ENCODE results near the gene CNTNAP4. TPM values are rescaled to one million over a fixed set of nuclear protein-coding genes. Genes with fewer than 3 reads are reported as not detected.

CNTNAP4 gene
- total RNA-seq: 5.4 TPM

DNA sequence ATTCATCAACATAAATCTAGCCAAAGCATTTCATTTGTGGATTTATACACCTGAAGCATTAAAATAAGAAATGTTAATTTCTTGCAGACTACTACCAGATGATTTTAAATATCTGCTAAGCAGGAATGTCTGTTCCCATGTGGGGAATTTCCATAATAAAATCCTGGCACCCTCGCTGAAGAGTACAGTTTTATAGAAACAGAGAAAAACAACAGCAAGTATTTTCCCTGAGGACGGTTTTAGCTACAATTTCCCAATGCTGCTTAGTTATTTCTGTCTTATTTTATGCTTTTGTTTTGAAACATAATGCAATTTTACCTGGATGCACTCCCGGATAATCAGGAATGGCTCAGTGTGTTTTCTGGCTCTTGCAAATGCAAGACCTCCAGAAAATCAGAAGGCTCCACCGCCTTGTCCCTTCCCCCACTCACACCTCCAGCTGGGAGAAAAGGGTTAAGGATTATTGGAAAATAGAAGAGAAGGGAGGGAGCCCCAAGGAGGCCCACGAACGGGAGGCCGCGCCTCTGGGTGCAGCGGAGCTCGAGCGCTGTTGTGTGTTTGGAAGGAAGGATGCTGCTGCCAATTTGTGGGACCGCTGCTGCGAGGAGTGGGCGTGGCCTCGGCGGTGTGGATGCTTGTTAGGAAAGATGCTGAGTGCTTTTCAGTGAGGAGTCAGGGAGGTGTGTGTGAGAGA, at the start of gene CNTNAP4:
CNTNAP4 (plus strand) TSS at position 657 of the 694 bp plus-strand sequence. CDS start 262 bp downstream, outside the sequence.
- peak; percentile 66 for DNase-seq

DNA sequence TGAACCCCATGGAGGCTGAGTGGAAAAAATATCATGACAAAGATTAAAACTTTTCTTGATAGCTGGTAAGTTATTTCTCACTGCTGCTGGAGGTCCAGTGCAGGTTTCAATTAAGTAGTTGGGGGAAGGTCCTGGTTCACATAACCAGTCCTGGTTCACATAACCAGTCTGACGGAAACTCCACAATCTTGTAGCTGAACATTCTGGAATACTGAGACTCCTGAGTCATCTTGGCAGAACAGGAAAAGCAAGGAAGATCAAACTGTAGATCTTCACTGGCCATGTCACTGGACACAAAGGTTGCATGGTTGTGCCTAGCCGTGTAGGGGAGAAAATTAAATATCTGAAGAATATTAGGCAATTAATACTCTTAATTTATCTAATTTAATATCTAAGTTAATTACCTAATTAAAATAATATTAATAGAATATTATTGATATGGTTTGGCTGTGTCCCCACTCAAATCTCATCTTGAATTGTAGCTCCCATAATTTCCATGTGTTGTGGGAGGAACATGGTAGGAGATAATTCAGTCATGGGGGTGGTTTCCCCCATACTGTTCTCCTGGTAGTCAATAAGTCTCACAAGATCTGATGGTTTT, 48.6 kb upstream of the CNTNAP4 start:
- no peak for DNase-seq

DNA sequence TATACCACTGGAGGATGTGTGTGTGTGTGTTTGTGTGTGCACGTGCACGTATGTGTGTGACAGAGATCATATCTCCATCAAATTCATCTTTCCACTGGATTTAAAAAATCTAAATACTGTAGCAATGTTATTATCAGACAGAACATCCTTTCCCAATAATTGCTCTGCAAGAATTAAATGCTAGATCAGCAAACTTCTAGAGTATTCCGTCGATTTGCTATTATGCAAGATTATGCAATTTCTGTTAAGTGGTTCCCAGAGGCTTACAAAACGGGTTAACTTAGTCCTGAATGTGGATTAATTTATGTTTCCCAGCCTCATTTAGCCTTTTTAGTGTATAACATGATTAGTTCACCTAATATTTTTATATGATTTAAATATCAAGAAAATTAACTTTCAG, 44.5 kb upstream of the CNTNAP4 start:
- DNase-seq: no peak

DNA sequence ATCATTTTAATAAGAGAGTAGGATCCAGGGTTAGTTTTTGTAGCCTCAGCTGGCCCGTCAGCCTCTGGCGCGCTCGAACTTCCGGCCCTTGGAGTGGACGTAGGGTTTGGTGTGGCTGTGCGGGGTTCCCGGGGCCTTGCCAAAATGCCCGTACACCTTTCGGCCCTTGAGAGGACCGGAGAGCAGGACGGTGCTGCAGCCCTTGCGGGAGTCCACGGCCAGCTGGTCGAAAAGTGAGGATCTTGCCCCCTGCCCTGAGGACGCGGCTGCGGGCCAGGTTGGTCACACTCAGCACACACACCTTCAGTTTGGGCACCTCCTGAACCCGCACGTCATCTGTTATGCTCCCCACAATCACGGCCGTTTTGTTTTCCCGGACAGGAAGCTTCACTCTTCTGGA, 42.2 kb upstream of the CNTNAP4 start:
- DNase-seq: no peak

DNA sequence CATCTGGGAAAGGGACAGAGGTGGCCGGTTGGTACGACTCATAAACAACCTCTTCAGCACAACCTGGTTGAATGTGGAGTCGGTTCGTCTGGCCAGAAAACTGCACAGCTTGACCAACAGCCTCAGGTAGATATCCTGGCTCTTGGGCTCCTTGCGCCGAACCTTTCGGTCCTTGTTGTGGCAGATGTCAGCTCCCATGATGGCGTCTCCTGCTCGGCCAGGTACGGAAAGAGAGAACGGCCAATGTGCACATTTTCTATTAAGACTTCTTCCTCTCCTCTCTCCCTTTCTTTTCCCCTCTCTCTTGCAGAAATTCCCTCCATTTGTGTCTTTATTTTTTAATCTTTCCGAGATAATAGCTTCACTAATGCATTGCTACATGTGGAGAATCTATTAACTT, 41.8 kb upstream of the CNTNAP4 start:
- DNase-seq: no peak

DNA sequence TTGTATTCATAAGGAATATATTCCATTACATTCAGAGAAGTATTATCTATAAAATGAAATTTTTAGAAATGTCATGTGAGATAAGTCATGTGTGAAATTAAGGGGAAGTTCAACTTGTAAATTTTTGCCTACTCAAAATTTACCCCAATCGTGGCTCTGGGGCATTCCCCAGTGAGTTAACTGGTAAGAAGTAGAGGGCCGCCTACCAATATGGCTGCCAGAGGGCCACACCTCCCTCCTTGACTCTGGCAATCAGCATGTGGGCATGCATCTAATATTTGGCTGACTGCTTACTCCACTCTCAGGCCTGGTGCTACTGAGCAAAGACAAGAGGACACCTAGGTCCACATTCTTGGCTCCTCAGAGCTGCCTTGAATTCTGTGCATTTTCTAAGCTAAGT, 39.7 kb upstream of the CNTNAP4 start:
- no peak for DNase-seq

DNA sequence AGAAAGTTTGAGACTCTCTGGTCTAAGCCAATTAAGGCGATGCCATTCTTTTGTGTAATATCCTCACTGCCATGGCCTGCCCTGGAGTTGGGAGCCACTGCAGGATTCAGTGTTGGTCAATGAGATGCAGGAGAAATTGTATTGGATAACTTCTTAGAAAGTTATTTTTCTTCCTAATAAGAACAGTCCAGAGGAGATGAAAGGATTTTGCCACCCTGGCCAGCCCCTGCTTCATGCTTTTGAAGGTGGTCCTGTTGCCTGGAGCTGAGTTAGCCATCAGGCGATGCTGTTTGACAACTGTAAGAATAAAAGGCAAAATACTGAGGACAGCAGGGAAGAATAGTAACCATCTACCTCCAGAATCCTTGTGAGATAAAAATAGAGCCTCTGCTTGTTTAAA, 35.4 kb upstream of the CNTNAP4 start:
- DNase-seq: no peak

DNA sequence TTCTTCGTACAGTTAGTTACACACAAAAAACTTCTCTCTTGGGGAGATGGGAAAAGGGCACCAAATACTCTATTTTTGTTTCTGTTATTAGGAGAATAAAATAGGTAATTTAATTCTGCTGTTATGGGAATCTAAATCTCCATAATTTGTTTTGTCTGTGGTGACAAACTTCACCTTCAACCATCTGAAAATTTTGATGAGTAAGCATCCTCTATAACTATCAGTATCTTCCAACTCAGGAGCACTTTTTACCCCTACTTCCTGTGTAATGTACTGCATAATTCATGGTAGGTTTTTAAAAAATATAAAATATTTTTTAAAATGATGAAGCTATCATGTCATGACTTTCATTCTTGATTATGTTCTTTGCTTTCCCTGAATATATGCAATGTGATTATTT, 33.6 kb upstream of the CNTNAP4 start:
- DNase-seq: no peak

DNA sequence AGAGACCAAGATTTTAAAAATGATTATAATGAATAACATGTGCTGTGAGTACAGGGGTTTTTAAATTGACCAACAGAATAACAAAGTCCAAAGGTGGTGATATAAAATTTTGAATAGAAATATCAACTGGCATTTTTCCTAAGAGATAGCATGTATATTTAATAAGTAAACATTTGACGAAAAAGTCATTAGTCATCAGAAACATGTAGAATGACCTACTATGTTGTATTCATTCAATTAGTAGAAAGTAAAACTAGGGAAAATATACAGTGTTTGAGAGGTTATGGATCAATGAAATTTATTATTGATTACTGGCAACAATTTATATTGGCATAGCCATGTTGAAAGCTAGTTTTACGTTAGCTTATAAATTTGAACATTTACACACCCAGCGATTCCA, 30.6 kb upstream of the CNTNAP4 start:
- no peak for DNase-seq

DNA sequence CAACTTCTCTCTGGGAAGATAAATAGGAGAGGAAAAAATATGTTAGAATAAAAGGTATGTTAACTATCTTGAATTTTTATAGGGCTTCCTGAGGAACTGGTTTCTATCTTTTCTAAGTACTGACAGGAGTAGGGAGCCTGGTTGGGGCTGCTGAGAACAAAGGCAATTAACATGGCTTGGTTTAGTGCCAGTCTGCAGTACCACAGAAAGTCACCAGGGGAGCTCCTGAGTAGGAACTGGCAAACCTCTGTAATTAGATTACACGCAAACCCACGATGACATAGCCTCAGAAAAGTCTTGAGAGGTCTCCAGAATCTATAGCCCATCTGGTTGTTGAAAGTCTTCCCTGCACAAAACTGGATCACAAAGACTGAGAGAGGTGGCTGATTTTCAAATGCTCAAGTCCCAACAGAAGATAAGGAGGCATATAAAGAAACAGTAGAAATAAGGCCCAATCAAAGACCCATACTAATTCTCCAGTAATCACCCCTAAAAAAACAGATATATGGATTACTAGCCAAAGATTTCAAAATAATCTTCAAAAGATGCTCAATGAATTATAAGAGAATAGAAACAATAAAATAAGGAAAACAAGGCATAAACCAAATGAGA, 11.7 kb upstream of the CNTNAP4 start:
- DNase-seq: no peak

DNA sequence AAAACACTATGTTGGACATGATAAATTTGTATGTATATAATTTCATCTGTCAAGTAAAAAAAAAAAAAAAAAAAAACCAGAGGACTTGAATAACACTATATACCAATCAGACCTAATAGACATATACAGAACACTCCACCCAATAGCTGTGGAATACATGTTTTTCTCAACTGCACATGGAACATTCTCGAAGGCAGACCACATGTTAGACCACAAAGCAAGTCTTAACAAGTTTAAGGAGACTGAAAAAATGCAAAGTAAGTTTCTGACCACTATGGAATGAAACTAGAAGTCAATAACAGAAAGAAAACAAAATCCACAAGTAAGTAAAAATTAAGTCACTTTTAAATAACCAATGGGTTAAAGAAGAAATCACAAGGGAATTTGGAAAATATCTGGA, 8.4 kb upstream of the CNTNAP4 start:
- DNase-seq: no peak

DNA sequence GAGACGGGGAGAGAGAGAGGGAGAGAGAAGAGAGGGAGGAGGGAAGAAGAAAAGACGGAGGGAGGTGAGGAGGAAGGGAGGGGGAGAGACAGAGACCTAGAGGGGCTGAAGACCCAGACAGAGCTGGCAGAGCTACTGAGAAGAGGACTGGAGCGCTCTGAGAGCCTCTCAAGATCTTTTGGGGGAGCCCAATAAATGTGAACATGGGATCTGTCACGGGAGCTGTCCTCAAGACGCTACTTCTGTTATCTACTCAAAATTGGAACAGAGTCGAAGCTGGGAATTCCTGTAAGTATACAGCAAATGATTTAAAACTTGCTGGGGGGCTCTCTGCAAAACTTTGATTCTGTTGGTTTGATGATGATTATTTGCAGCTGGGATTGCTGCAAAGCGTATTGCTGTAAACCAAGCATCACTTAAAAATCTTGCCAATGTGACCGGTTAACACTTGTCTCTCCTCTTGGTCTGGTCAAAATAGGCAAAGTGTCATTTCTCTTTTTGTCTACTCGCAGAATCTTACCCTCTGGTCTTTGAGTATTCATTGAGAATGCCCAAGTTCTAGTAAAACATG, 344 bp downstream of the CNTNAP4 start:
- peak; percentile 20 for DNase-seq

DNA sequence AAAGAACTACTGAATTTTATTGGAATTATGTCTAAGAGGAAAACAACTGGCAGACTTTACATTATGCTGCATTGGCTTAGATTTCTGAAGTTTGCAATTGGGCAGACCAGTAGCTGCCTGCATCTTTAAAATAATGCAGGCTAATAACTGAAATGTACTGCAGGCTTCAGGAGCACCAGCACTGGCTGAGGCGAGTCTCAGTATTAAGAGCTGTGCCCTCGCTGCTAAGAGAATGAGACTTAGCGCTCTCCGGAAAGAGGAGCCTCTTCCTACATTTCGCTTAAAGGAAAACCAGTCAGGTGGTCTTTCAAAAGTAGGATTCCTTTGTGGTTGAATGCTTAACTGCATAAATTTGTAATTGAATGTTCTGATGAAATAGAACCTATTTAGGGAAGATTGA, 885 bp downstream of the CNTNAP4 start:
- peak; percentile 1 for DNase-seq

DNA sequence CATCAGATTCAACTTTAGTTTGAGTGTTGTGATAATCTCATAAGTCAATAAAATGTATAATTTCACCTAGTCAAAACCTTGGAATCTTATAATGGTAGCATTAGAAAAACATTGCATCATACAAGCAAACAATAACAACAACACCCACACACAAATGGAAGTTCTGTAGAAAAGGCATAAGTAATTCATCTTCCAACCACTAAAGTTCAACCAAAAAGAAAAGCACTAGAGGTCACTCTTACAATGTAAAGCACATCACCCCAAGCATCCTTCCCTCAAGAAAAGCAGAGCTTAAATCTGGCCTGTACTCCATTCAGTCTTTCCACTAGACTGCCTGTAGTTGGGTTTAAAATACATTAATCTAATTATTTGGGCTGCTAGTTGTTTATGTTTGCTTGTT, 1.8 kb downstream of the CNTNAP4 start:
- DNase-seq: peak; percentile 28

DNA sequence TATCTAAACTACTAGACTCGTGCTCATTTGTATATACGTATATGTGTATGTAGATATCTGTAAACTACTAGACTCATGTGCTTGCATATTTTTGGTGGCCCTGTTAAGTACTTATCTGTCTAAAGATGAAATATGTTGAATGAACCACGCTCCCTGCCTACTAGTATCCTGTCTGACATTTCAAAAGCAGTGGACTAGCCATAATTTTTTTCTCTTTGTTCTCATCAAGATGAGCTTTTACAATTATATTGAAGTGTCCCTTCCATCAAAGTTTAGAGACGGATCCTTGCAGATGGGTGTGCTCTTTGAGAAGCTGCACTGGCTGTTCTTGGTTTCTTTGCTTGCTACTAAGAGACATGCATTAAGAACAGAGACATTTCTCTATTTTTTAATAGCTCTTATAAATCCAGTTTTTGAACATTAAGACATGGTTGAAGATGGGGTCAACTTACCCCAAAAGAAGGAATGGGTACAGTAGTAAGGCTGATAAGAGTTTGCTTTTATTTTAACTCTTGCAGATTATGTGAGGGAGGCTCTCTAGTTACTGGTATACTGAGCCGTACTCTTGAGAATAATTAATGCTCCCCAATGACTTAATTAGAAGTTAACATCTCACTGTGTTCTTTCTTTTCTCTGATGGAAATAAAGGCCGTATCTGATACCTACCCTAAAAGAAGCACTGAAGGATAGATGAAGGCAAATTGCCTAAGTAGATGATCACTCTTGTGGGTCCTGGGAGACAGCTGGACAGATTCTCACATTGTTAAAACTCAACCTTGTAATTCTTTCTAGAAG, 3.4 kb downstream of the CNTNAP4 start:
- DNase-seq: no peak

DNA sequence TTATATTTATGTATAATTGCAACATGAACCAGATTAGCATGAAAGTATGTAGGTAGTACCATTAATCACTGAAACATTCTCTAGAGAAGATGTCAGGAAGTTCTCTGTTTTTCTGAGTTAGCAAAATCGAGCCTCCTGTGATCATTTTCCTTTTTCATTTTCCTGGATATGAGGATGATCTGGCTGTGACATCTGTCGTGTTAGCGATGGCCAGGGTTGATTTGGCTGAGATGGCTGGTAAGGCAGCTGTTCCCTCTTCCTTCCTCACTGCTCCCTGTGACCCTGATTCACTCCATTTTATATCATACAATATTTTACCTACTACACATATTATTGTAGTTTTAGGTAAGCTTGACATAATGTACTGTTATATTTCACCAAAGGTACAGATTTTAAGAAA, 10.3 kb downstream of the CNTNAP4 start:
- no peak for DNase-seq

DNA sequence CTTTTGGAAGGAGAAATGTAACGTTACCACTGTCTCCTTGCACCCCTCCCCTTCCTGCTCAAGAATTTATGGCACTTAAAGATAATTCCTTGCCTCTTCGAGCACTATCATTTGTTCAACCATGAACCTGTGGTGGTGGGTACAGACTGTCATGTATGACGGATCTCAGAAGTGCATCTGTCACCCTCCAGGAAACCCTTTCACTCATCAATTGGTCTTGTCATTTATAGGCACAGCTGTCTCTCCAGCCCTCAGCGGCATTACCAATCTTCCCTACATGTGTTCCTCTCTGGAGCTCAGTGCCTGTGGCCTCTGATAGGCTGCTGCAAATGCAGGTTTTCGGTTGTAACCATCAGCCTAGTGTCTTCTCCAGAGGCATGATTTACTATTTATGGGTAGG, 15.0 kb downstream of the CNTNAP4 start:
- no peak for DNase-seq

DNA sequence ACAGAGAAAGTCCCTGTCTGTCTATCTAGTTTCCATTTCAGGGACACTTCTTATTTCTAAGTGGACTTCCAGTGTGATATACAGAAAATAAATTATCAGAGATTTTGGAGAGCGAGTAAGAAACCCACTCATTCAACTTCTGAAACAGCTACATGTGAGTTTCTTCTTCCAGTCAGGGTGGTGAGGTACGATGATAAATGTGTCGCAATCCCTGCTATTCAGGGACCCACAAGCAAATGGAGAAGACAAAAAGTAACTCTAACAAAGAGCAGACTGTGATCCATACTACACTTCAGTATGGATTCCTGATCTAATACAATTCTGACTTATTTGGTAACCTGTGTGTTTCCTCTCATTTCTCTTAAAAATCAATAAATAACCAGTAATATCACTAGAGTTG, 16.8 kb downstream of the CNTNAP4 start:
- DNase-seq: no peak

DNA sequence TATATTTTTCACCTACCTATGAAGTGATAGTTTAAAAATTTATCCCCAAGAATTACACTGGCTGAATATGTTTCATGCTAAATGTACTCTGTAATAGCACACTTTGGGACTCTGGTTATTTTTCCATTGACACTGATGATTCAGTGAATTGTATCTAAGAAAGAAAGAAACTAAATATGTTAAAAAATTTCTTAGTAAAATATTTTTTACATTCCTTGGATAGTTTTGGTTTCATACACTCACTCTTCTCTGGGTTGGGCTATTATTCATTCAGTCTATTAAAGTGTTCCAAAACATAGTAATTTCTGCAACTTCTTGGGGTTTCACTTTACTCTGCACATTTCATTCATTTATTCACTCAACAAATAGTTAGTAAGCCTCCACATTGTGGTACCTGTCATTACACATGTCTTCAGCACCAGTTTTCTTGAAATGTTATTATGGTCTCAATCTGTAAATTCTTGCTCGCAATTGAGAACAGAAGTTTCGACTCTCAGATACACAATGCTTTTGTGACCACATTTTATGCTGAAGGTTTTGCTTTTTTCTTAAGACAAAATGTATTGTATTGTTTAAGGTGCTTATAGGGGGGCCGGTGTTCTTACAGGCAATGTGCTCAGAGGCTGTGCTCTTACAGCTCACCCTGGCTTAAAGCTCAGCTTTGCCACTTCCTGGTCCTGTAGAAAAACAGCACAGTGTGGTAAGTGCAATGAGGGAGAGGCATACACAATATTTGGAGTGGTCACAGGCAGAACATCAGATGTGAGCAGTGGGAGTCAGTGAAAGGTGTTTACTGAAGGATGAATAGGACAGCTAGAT, 17.4 kb downstream of the CNTNAP4 start:
- DNase-seq: no peak

DNA sequence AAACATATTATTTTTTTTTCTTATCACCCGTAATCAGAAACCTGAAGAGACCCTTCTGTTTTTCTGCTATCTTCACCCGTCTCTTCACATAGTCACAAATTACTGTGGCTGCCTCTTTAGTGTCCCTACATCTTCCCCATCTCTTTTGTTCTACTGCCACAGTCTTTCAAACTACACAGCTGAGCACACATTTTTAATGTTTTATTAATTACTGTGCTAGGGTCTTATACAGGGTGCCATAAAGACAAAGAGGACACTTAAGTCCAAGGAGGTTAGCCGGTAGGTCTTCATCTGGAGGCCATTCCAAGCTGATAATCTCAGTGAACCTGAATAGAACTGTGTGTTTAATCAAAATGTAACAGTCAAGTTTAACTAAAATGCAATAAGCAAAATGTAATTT, 20.7 kb downstream of the CNTNAP4 start:
- no peak for DNase-seq

DNA sequence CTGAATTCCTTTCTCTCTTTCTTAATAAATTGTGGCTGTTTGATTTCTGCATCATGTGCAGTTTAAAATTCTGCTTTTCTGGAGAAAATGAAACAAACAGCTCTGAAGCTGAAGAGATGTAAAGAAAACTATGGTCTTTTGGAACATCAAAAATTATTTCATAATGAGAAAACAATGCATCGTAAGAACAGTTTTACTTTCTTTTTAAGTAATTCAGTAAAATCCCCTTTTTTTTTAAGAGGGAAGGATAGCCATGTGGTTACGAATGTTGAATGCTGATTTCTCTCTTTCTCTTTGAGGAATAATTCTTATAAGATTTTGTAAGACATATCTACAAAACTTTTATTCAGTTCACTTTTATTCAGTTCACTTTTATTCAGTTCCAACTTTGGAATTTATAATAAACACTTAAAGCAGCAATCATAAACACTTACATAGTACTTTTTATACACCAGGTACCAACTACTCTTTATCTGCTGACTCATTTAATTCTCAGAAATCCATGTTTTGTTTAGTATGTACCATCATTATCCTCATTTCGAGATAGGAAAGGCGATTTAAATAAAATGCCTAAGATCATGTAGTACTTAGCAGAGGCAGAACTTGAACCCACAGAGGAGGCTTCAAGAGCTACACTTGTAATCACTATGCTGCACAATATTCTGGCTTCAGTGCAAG, 26.6 kb downstream of the CNTNAP4 start:
- DNase-seq: no peak
